GM13977 (cell line): ENCODE measurements around the gene RHOH.

Experiments used
- DNase-seq: peaks from one replicate; pipeline ENCODE4 v3.0.0; 2012; ENCODE audit warnings: low spot score
- in situ Hi-C: fragments of 300-500 bp; cut with MboI; formaldehyde crosslinking; loops from one replicate; pipeline ENCODE4 v1.12.0; 2022; ENCODE audit warnings: low sequenced_read_pairs, low pct_unique_long_range_greater_than_20kb, mixed read lengths, inconsistent platforms; ENCODE audit not compliant: unreplicated experiment
- TF ChIP-seq, protein P1 (sequence below): IDR thresholded peaks from 2 replicates; pipeline ENCODE4 v1.5.1; 2012; ENCODE audit warnings: mild to moderate bottlenecking, control low read depth; ENCODE audit not compliant: insufficient read depth; ENCODE audit errors: extremely low read depth, missing control alignments

RHOH gene

DNA sequence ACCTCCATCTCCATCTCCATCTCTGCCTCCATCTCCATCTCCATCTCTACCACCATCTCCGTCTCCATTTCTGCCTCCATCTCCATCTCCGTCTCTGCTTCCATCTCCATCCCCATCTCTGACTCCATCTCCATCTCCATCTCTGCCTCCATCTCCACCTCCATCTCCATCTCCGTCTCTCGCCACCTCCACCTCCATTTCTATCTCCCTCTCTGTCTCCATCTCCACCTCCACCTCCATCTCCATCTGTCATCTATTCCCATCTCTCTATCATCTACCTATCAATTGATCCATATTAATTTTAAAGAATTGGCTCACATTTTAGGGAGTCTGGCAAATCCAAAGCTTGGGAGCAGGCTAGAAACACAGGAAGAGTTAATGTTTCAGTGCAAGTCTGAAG lies 98.7 kb downstream of the RHOH start:
- DNase-seq: no peak
- in situ Hi-C loops: no loop called here
- TF ChIP-seq, protein P1, sequence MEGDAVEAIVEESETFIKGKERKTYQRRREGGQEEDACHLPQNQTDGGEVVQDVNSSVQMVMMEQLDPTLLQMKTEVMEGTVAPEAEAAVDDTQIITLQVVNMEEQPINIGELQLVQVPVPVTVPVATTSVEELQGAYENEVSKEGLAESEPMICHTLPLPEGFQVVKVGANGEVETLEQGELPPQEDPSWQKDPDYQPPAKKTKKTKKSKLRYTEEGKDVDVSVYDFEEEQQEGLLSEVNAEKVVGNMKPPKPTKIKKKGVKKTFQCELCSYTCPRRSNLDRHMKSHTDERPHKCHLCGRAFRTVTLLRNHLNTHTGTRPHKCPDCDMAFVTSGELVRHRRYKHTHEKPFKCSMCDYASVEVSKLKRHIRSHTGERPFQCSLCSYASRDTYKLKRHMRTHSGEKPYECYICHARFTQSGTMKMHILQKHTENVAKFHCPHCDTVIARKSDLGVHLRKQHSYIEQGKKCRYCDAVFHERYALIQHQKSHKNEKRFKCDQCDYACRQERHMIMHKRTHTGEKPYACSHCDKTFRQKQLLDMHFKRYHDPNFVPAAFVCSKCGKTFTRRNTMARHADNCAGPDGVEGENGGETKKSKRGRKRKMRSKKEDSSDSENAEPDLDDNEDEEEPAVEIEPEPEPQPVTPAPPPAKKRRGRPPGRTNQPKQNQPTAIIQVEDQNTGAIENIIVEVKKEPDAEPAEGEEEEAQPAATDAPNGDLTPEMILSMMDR: no peak
